ENCODE results near the gene TBX21. TPM values are rescaled to one million over a fixed set of nuclear protein-coding genes. Genes with fewer than 3 reads are reported as not detected.
A peak's percentile ranks its signal among the peaks of the same experiment; 100 is the strongest.

TBX21 gene
- polyA plus RNA-seq, 3 donors = 0.05 to 0.16 (median 0.13) TPM

GRCh38 chr17:47735139-47735464 is 2.1 kb downstream of the TBX21 start:
- 96% methylated on average over 3 of the region's 3 CpGs for WGBS (ENCODE audit: insufficient coverage)
- DNase-seq = no peak
- peak overlapping the region; percentile 74 to 94 for H3K4me3 Mint-ChIP-seq
- H3K9me3 Mint-ChIP-seq = peaks cover 0 to 14% (median 3%) of the 10 kb centered on the region in 7 donors
- Histone ChIP-seq H3K79me2 (ENCODE audit: insufficient read depth, low read length) (no peaks in the 10 kb centered on the region), H3K4me2 (replicated peaks; ENCODE audit: extremely low read depth, low read length, poor library complexity, severe bottlenecking) (no peak overlapping the region), H2AFZ (ENCODE audit: insufficient read depth, low read depth, low read length, poor library complexity, severe bottlenecking) (no peak overlapping the region), H3K36me3 (replicated peaks in 1 of 2; ENCODE audit: control insufficient read depth in 1 of 2, insufficient read depth in 2 of 2, low read length in 2 of 2) (no peaks in the 10 kb centered on the region), H3K4me1 (ENCODE audit: control insufficient read depth in 1 of 2, insufficient read depth in 2 of 2, low read length in 2 of 2) (peaks cover 5 to 13% of the 10 kb centered on the region in 2 donors), H3K9ac (ENCODE audit: insufficient read depth, low read length, poor library complexity, severe bottlenecking) (no peak overlapping the region), H3K27me3 (ENCODE audit: control insufficient read depth in 2 of 2, insufficient read depth in 2 of 2, low read length in 2 of 2) (peaks cover 18 to 48% of the 10 kb centered on the region in 2 donors), H3K9me3 (replicated peaks in 1 of 2; ENCODE audit: control insufficient read depth in 1 of 2, insufficient read depth in 1 of 2, low read length in 2 of 2) (peaks cover 0 to 10% of the 10 kb centered on the region in 2 donors), H3K4me3 (replicated peaks in 1 of 3; ENCODE audit: low read depth in 2 of 3, low read length in 3 of 3) (no peak overlapping the region), H3K27ac (ENCODE audit: low read depth in 1 of 2, low read length in 2 of 2) (no peak overlapping the region), H4K20me1 (ENCODE audit: insufficient read depth, low read length) (no peaks in the 10 kb centered on the region)
- TF ChIP-seq, protein P1, sequence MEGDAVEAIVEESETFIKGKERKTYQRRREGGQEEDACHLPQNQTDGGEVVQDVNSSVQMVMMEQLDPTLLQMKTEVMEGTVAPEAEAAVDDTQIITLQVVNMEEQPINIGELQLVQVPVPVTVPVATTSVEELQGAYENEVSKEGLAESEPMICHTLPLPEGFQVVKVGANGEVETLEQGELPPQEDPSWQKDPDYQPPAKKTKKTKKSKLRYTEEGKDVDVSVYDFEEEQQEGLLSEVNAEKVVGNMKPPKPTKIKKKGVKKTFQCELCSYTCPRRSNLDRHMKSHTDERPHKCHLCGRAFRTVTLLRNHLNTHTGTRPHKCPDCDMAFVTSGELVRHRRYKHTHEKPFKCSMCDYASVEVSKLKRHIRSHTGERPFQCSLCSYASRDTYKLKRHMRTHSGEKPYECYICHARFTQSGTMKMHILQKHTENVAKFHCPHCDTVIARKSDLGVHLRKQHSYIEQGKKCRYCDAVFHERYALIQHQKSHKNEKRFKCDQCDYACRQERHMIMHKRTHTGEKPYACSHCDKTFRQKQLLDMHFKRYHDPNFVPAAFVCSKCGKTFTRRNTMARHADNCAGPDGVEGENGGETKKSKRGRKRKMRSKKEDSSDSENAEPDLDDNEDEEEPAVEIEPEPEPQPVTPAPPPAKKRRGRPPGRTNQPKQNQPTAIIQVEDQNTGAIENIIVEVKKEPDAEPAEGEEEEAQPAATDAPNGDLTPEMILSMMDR (IDR thresholded peaks at IDR 0.05) = no peak
- H3K27ac Mint-ChIP-seq = no peak overlapping the region
- peaks cover 48 to 56% (median 52%) of the 10 kb centered on the region in 3 donors for H3K27me3 Mint-ChIP-seq (ENCODE audit: low read depth in 3 of 3)
- intact Hi-C loops (cut with micrococcal nuclease) = no loop called here
- H3K4me1 Mint-ChIP-seq = peaks cover 12% of the 10 kb centered on the region
- H3K36me3 Mint-ChIP-seq = peaks cover 2 to 7% of the 10 kb centered on the region in 2 donors

- 55% methylated on average over 3 of the region's 3 CpGs for WGBS (ENCODE audit: insufficient coverage)
- intact Hi-C loops (cut with micrococcal nuclease) = no loop called here
- no peak overlapping the region for H3K9ac ChIP-seq (ENCODE audit: insufficient read depth, low read length, poor library complexity, severe bottlenecking)
Observed at GRCh38 chr17:47735536-47736011, 2.5 kb downstream of the TBX21 start.

More at GRCh38 chr17:47735536-47736011, 2.5 kb downstream of the TBX21 start:
- Histone ChIP-seq H4K20me1 (ENCODE audit: insufficient read depth, low read length) (no peaks in the 10 kb centered on the region), H3K79me2 (ENCODE audit: insufficient read depth, low read length) (no peaks in the 10 kb centered on the region), H3K9me3 (replicated peaks in 1 of 2; ENCODE audit: control insufficient read depth in 1 of 2, insufficient read depth in 1 of 2, low read length in 2 of 2) (peaks cover 0 to 10% of the 10 kb centered on the region in 2 donors), H3K27ac (ENCODE audit: low read depth in 1 of 2, low read length in 2 of 2) (no peak overlapping the region), H3K4me2 (replicated peaks; ENCODE audit: extremely low read depth, low read length, poor library complexity, severe bottlenecking) (no peak overlapping the region), H3K36me3 (replicated peaks in 1 of 2; ENCODE audit: control insufficient read depth in 1 of 2, insufficient read depth in 2 of 2, low read length in 2 of 2) (no peaks in the 10 kb centered on the region), H3K4me1 (ENCODE audit: control insufficient read depth in 1 of 2, insufficient read depth in 2 of 2, low read length in 2 of 2) (peaks cover 5 to 13% of the 10 kb centered on the region in 2 donors), H3K27me3 (ENCODE audit: control insufficient read depth in 2 of 2, insufficient read depth in 2 of 2, low read length in 2 of 2) (peaks cover 18 to 45% of the 10 kb centered on the region in 2 donors), H3K4me3 (replicated peaks in 1 of 3; ENCODE audit: low read depth in 2 of 3, low read length in 3 of 3) (no peak overlapping the region), H2AFZ (ENCODE audit: insufficient read depth, low read depth, low read length, poor library complexity, severe bottlenecking) (no peak overlapping the region)
- Mint-ChIP-seq H3K36me3 (peaks cover 2 to 7% of the 10 kb centered on the region in 2 donors), H3K27me3 (ENCODE audit: low read depth in 3 of 3) (peaks cover 45 to 53% (median 49%) of the 10 kb centered on the region in 3 donors), H3K4me1 (peaks cover 12% of the 10 kb centered on the region), H3K27ac (no peak overlapping the region), H3K4me3 (peak overlapping the region in 1 of 2 donors; percentile 74), H3K9me3 (peaks cover 0 to 16% (median 3%) of the 10 kb centered on the region in 7 donors)
- TF ChIP-seq, protein P1 (IDR thresholded peaks at IDR 0.05) = no peak
- no peak for DNase-seq

All from CD14-positive monocyte (primary cell).